Ishikawa (cell line): Measurements from ENCODE around the gene USH1G.

Experiments
- CEBPB ChIP-seq: IDR thresholded peaks from 2 replicates; pipeline ENCODE4 v1.6.1; 2012
- CREB1 ChIP-seq: IDR thresholded peaks from 2 replicates; pipeline ENCODE4 v1.6.1; 2012; ENCODE audit warnings: low read depth
- EGR1 ChIP-seq: IDR thresholded peaks from 2 replicates; pipeline ENCODE4 v1.6.1; 2012
- EP300 ChIP-seq: IDR thresholded peaks from 2 replicates; pipeline ENCODE4 v1.6.1; 2012; ENCODE audit warnings: borderline replicate concordance
- FOXM1 ChIP-seq: IDR thresholded peaks from 2 replicates; pipeline ENCODE4 v1.6.1; 2012; ENCODE audit warnings: low read depth, borderline replicate concordance
- NFIC ChIP-seq: IDR thresholded peaks from 2 replicates; pipeline ENCODE4 v1.6.1; 2012
- RAD21 ChIP-seq: IDR thresholded peaks from 2 replicates; pipeline ENCODE4 v1.6.1; 2012; ENCODE audit warnings: low read depth
- TAF1 ChIP-seq: IDR thresholded peaks from 2 replicates; pipeline ENCODE4 v1.6.1; 2012; ENCODE audit warnings: low read depth, mild to moderate bottlenecking
- TCF12 ChIP-seq: IDR thresholded peaks from 2 replicates; pipeline ENCODE4 v1.6.1; 2012; ENCODE audit warnings: low read depth
- TEAD4 ChIP-seq: IDR thresholded peaks from 2 replicates; pipeline ENCODE4 v1.6.1; 2012
- YY1 ChIP-seq: IDR thresholded peaks from 2 replicates; pipeline ENCODE4 v1.6.1; 2012; ENCODE audit warnings: low read depth
- ZBTB7A ChIP-seq: IDR thresholded peaks from 2 replicates; pipeline ENCODE4 v1.6.1; 2012; ENCODE audit warnings: low read depth
- TF ChIP-seq, protein P1 (sequence below): IDR thresholded peaks from 2 replicates; pipeline ENCODE4 v1.6.1; 2012; ENCODE audit warnings: low read depth, mild to moderate bottlenecking
- TF ChIP-seq, protein P2 (sequence below): IDR thresholded peaks from 2 replicates; pipeline ENCODE4 v1.6.1; 2012
- TF ChIP-seq, protein P3 (sequence below): IDR thresholded peaks from 2 replicates; pipeline ENCODE4 v1.6.1; 2012

USH1G gene

DNA sequence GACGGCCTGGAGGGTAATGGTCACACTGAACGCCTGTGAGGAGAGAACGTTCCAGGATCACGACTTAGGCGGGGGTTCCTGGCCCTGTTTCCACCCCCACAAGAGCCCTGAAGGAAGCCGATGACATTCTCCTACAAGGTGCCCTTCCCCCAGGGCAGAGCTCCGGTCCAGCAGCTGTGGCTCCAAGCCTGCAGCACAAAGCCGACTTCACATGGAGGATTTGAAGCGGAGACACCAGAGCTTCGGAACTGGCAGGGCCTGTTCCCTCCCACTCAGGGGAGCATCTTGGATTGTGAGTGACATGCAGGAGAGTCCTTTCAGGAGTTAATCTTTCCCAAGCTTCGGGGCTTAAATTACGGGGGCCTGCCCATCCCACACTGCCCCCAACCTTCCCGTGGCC is 34.6 kb downstream of the USH1G start:
- TF ChIP-seq YY1 (no peak), CREB1 (no peak), TCF12 (no peak), EGR1 (no peak), TAF1 (no peak), RAD21 (no peak), TEAD4 (no peak), ZBTB7A (no peak), NFIC (no peak)
- TF ChIP-seq, protein P1, sequence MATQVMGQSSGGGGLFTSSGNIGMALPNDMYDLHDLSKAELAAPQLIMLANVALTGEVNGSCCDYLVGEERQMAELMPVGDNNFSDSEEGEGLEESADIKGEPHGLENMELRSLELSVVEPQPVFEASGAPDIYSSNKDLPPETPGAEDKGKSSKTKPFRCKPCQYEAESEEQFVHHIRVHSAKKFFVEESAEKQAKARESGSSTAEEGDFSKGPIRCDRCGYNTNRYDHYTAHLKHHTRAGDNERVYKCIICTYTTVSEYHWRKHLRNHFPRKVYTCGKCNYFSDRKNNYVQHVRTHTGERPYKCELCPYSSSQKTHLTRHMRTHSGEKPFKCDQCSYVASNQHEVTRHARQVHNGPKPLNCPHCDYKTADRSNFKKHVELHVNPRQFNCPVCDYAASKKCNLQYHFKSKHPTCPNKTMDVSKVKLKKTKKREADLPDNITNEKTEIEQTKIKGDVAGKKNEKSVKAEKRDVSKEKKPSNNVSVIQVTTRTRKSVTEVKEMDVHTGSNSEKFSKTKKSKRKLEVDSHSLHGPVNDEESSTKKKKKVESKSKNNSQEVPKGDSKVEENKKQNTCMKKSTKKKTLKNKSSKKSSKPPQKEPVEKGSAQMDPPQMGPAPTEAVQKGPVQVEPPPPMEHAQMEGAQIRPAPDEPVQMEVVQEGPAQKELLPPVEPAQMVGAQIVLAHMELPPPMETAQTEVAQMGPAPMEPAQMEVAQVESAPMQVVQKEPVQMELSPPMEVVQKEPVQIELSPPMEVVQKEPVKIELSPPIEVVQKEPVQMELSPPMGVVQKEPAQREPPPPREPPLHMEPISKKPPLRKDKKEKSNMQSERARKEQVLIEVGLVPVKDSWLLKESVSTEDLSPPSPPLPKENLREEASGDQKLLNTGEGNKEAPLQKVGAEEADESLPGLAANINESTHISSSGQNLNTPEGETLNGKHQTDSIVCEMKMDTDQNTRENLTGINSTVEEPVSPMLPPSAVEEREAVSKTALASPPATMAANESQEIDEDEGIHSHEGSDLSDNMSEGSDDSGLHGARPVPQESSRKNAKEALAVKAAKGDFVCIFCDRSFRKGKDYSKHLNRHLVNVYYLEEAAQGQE, result no peak
- TF ChIP-seq, protein P2, sequence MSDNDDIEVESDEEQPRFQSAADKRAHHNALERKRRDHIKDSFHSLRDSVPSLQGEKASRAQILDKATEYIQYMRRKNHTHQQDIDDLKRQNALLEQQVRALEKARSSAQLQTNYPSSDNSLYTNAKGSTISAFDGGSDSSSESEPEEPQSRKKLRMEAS, result no peak

DNA sequence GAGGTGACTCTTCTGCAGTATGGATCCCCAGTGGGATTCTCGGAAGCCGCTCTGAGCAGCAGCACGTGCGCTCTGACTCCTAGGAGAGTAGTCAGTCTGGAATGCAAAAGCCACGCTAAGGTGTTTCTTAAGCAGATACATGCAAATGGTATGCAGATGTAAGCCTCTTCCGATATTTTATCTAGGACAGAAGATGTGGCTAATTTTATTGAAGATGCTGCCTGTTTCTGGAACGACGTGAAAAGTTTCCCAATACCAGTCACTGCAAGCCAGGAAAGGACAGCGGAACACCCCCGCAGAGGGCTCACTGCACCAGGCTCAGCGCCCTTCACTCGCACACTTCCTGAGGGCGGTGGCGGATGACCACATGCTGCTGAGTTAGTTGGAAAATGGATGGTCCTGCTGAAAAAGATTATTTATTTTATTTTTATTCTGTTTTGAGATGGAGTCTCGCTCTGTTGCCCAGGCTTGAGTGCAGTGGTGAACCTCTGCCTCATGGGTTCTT is 39.8 kb downstream of the USH1G start:
- no peak for TF ChIP-seq ZBTB7A
- TF ChIP-seq, protein P3, sequence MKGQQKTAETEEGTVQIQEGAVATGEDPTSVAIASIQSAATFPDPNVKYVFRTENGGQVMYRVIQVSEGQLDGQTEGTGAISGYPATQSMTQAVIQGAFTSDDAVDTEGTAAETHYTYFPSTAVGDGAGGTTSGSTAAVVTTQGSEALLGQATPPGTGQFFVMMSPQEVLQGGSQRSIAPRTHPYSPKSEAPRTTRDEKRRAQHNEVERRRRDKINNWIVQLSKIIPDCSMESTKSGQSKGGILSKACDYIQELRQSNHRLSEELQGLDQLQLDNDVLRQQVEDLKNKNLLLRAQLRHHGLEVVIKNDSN, result no peak
- TF ChIP-seq EGR1, result no peak
- TF ChIP-seq, protein P1, result no peak
- TF ChIP-seq EP300, result no peak
- TF ChIP-seq NFIC, result no peak
- no peak for TF ChIP-seq CEBPB
- TF ChIP-seq RAD21, result no peak
- no peak for TF ChIP-seq YY1

DNA sequence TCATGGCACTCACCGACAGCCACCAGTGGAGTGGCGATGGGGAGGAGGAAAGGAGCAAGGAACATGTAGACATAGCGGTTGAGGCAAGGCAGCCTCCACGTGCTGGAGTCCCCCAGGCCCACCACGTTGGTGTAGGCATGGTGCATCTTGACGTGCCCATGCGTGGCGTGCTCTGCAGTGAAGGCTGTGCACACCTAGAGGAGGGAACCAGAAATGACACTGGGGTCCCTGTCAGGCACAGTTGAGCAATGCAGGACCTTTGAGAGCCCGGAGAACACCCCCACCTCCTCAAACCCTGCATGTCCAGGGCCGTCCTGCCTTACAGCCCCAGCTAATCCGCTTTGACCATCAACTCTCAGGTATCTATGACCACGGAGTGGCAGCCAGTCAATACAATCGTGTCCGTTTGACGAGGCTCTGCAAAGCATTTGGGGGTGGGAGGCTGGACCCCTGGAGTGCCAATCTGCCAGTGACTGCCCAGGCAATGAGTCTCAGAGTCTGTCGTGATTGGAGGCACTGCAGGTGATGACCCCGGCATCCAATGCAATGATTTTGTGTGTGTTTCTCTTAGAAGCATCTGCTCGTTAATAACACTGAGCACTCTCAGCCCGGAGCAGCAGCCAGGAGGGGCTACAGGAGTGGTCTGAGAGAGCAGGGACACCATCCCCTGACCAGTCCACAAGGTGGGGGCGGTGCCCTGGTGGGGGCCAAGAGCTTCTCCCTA is 40.4 kb downstream of the USH1G start:
- no peak for TF ChIP-seq EP300
- TF ChIP-seq CEBPB, result no peak
- TF ChIP-seq TCF12, result no peak
- TF ChIP-seq YY1, result no peak
- TF ChIP-seq FOXM1, result no peak
- TF ChIP-seq EGR1, result no peak
- no peak for TF ChIP-seq CREB1
- no peak for TF ChIP-seq RAD21
- TF ChIP-seq NFIC, result no peak
- TF ChIP-seq ZBTB7A, result no peak

DNA sequence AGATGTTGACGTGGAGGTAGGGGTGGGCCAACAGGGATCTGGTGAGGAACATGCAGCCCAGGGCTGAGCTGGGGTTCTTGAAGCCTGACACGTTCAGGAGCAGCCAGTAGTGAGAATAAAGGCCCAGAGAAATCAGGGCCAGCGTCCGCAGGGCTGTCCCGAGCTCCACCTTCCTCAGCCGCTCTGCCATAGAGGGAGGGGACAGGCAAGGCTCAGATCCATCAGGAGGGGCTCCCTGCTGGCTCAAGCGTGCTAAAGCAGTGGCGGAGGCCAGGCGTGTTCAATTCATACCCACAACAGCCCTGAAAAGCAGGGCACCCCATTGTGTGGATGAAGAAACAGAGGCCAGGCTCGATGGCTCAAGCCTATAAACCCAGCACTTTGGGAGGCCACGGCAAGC is 42.0 kb downstream of the USH1G start:
- TF ChIP-seq, protein P2, result no peak
- TF ChIP-seq, protein P1, result no peak
- TF ChIP-seq NFIC (no peak), TEAD4 (no peak), CEBPB (no peak), TAF1 (no peak), ZBTB7A (no peak), CREB1 (no peak), YY1 (no peak), FOXM1 (no peak), RAD21 (no peak), EGR1 (no peak), TCF12 (no peak), EP300 (no peak)
- TF ChIP-seq, protein P3, result no peak
